Measurements from ENCODE around the gene PDE6A. TPM values are rescaled to one million over a fixed set of nuclear protein-coding genes. Genes with fewer than 3 reads are reported as not detected.
"Not testable (repeated sequence)": the region's sequence is repeated elsewhere in the genome, so short reads cannot be mapped to it uniquely, and the experiment has no call there.

Gene PDE6A
- total RNA-seq, 1 donor from 2014 or later: not detected

- ATAC-seq (no peak), DNase-seq (ENCODE audit: low spot score) (no peak)
These were observed 9.0 kb upstream of the PDE6A start for GRCh38 chr5:149953436-149954121.

GRCh38 chr5:149951138-149951749 is 6.7 kb upstream of the PDE6A start:
- no peak for ATAC-seq
- DNase-seq (ENCODE audit: low spot score): no peak

- ATAC-seq (no peak), DNase-seq (ENCODE audit: low spot score) (no peak)
These were observed 4.4 kb upstream of the PDE6A start for GRCh38 chr5:149948993-149949392.

- DNase-seq (ENCODE audit: low spot score): no peak
- ATAC-seq: no peak
These were observed 1.5 kb upstream of the PDE6A start for GRCh38 chr5:149946118-149946517.

- ATAC-seq; DNase-seq (ENCODE audit: low spot score): not testable (repeated sequence)
These were observed 1.2 kb downstream of the PDE6A start for GRCh38 chr5:149943177-149943949.

GRCh38 chr5:149942741-149943169 is 1.8 kb downstream of the PDE6A start:
- not testable (repeated sequence) for DNase-seq (ENCODE audit: low spot score); ATAC-seq

GRCh38 chr5:149942199-149942598 is 2.4 kb downstream of the PDE6A start:
- ATAC-seq (no peak), DNase-seq (ENCODE audit: low spot score) (no peak)

GRCh38 chr5:149941795-149942194 is 2.8 kb downstream of the PDE6A start:
- no peak for ATAC-seq
- no peak for DNase-seq (ENCODE audit: low spot score)

GRCh38 chr5:149940941-149941644 is 3.5 kb downstream of the PDE6A start:
- no peak for DNase-seq (ENCODE audit: low spot score)
- no peak for ATAC-seq

- ATAC-seq (no peak), DNase-seq (ENCODE audit: low spot score) (no peak)
These were observed 4.5 kb downstream of the PDE6A start for GRCh38 chr5:149940077-149940574.

GRCh38 chr5:149939546-149939945 is 5.0 kb downstream of the PDE6A start:
- no peak for DNase-seq (ENCODE audit: low spot score)
- no peak for ATAC-seq

- ATAC-seq (no peak), DNase-seq (ENCODE audit: low spot score) (no peak)
These were observed 5.7 kb downstream of the PDE6A start for GRCh38 chr5:149938791-149939358.

GRCh38 chr5:149938279-149938678 is 6.3 kb downstream of the PDE6A start:
- DNase-seq (ENCODE audit: low spot score) (peak; percentile 56), ATAC-seq (peak; percentile 59)

- no peak for DNase-seq (ENCODE audit: low spot score)
- ATAC-seq: no peak
These were observed 7.0 kb downstream of the PDE6A start for GRCh38 chr5:149937610-149938009.

- DNase-seq (ENCODE audit: low spot score) (no peak), ATAC-seq (no peak)
These were observed 7.9 kb downstream of the PDE6A start for GRCh38 chr5:149936700-149937091.

- ATAC-seq: no peak
These were observed 8.4 kb downstream of the PDE6A start for GRCh38 chr5:149936044-149936699.

GRCh38 chr5:149935431-149935901 is 9.1 kb downstream of the PDE6A start:
- ATAC-seq (peak; percentile 81), DNase-seq (ENCODE audit: low spot score) (peak; percentile 51)

More at GRCh38 chr5:149936044-149936699, 8.4 kb downstream of the PDE6A start:
- DNase-seq (ENCODE audit: low spot score): no peak

- ATAC-seq (peak; percentile 71), DNase-seq (ENCODE audit: low spot score) (no peak)
These were observed 11.9 kb downstream of the PDE6A start for GRCh38 chr5:149932445-149933350.

- ATAC-seq (no peak), DNase-seq (ENCODE audit: low spot score) (no peak)
These were observed 12.6 kb downstream of the PDE6A start for GRCh38 chr5:149931992-149932436.
